ENCODE data around the gene CPNE5.

Gene CPNE5

GRCh38 chr6:36787210-36787609, 52.0 kb downstream of the CPNE5 start:
- no peak overlapping the region for H3K4me3 ChIP-seq
- no peak for TF ChIP-seq CTCF (IDR thresholded peaks at IDR 0.05)
- no peaks in the 10 kb centered on the region for H3K4me1 ChIP-seq
- no peaks in the 10 kb centered on the region for H3K9me3 ChIP-seq
- H3K27me3 ChIP-seq, result peaks cover 0 to 16% of the 10 kb centered on the region in 2 donors
- no peak overlapping the region for H3K27ac ChIP-seq
- intact Hi-C loops (cut with DNase I; ENCODE audit: low total_unique reads), result no loop called here
- no peaks in the 10 kb centered on the region for H3K36me3 ChIP-seq
- DNase-seq, result no peak

- DNase-seq, result no peak
- Histone ChIP-seq H3K4me1 (no peaks in the 10 kb centered on the region), H3K9me3 (no peaks in the 10 kb centered on the region), H3K4me3 (no peak overlapping the region), H3K36me3 (no peaks in the 10 kb centered on the region), H3K27me3 (peaks cover 0 to 13% of the 10 kb centered on the region in 2 donors), H3K27ac (no peak overlapping the region)
- intact Hi-C loops (cut with DNase I; ENCODE audit: low total_unique reads), result no loop called here
- TF ChIP-seq CTCF (IDR thresholded peaks at IDR 0.05), result no peak
Measured at GRCh38 chr6:36786055-36786675, 53.1 kb downstream of the CPNE5 start.

- Histone ChIP-seq H3K4me3 (no peak overlapping the region), H3K36me3 (no peaks in the 10 kb centered on the region), H3K27ac (no peak overlapping the region), H3K27me3 (peaks cover 0 to 13% of the 10 kb centered on the region in 2 donors), H3K4me1 (no peaks in the 10 kb centered on the region), H3K9me3 (no peaks in the 10 kb centered on the region)
- intact Hi-C loops (cut with DNase I; ENCODE audit: low total_unique reads), result no loop called here
- DNase-seq, result no peak
- no peak for TF ChIP-seq CTCF (IDR thresholded peaks at IDR 0.05)
Measured at GRCh38 chr6:36784376-36784636, 54.9 kb downstream of the CPNE5 start.

GRCh38 chr6:36783603-36784375, 55.5 kb downstream of the CPNE5 start:
- DNase-seq, result no peak
- intact Hi-C loops (cut with DNase I; ENCODE audit: low total_unique reads), result no loop called here
- Histone ChIP-seq H3K4me3 (no peak overlapping the region), H3K36me3 (no peaks in the 10 kb centered on the region), H3K9me3 (no peaks in the 10 kb centered on the region), H3K4me1 (no peaks in the 10 kb centered on the region), H3K27ac (no peak overlapping the region), H3K27me3 (peaks cover 0 to 15% of the 10 kb centered on the region in 2 donors)
- TF ChIP-seq CTCF (IDR thresholded peaks at IDR 0.05), result no peak

GRCh38 chr6:36781669-36782068, 57.6 kb downstream of the CPNE5 start:
- no peak for DNase-seq
- no peaks in the 10 kb centered on the region for H3K9me3 ChIP-seq
- H3K27ac ChIP-seq, result no peak overlapping the region
- no peak overlapping the region for H3K4me3 ChIP-seq
- TF ChIP-seq CTCF (IDR thresholded peaks at IDR 0.05), result no peak
- H3K4me1 ChIP-seq, result no peaks in the 10 kb centered on the region
- H3K27me3 ChIP-seq, result peaks cover 0 to 19% of the 10 kb centered on the region in 2 donors
- intact Hi-C loops (cut with DNase I; ENCODE audit: low total_unique reads), result no loop called here
- H3K36me3 ChIP-seq, result no peaks in the 10 kb centered on the region

All from tibial artery (tissue), 4 donors.